Measurements from ENCODE around the gene SRPRB.

DNA sequence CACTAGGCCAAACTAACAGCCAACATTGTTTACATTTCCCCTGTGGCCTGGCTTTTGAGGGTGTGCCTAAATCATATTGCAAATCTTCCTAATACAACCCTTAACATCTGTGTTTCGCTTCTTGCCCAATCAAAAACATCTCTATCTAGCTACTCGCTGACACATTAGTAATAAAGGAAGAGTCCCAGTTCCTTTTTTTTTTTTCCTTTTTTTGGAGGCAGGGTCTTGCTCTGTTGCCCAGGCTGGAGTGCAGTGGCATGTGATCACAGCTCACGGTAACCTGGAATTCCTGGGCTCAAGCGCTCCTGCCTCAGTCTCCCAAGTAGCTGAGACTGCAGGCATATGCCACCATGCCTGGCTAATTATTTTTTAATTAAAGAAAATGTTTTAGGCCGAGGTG, 2.1 kb upstream of the SRPRB start:
- TF ChIP-seq CTCF (conservative IDR thresholded peaks at IDR 0.05) = no peak
- TF ChIP-seq ZFX (IDR thresholded peaks at IDR 0.05) = no peak
